ENCODE results near the gene CSF3R.
"Not testable (repeated sequence)": the region's sequence is repeated elsewhere in the genome, so short reads cannot be mapped to it uniquely, and the experiment has no call there.

CSF3R gene

DNA sequence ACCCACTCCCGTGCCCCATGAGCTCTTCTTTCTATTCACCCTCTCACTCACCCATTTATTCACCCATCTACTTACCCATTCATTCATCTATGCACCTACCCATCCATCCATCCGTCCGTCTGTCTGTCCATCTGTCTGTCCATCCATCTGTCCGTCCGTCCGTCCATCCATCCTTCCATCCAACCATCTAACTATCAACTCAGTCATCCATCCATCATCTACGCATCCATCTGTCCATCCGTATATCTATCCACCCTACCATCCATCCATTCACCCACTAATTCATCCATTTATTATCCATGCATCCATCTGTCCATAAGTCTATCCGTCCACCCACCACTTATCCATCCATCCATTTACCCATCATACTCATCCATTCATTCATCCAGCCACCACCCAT is 10.8 kb upstream of the CSF3R start:
- H3K4me3 ChIP-seq (ENCODE audit: control insufficient read depth, low read depth, low read length): no peak overlapping the region
- DNase-seq (ENCODE audit: low read depth): no peak
- TF ChIP-seq, protein P1, sequence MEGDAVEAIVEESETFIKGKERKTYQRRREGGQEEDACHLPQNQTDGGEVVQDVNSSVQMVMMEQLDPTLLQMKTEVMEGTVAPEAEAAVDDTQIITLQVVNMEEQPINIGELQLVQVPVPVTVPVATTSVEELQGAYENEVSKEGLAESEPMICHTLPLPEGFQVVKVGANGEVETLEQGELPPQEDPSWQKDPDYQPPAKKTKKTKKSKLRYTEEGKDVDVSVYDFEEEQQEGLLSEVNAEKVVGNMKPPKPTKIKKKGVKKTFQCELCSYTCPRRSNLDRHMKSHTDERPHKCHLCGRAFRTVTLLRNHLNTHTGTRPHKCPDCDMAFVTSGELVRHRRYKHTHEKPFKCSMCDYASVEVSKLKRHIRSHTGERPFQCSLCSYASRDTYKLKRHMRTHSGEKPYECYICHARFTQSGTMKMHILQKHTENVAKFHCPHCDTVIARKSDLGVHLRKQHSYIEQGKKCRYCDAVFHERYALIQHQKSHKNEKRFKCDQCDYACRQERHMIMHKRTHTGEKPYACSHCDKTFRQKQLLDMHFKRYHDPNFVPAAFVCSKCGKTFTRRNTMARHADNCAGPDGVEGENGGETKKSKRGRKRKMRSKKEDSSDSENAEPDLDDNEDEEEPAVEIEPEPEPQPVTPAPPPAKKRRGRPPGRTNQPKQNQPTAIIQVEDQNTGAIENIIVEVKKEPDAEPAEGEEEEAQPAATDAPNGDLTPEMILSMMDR (IDR thresholded peaks at IDR 0.05; ENCODE audit: control insufficient read depth, insufficient read depth, low read depth, low read length, missing control alignments): no peak

DNA sequence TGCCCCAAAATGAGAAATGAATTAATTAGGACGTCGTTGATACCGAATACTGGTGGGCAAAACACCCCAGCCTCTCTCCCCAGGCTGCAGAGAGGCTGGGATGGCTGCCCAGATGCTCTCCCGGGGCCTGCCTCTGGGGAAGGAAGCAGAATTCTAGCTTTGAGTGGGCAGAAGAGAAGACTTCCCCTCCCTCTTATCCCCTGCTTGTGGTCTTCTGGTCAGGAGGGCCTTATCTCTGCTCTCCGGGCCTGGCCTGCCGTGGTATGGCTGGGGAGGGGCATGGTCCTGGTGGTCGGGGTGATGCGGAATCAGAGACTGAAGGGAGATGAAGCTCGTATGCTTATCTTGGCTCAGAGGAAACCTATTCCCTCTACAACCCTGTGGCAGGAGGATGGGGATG is 9.8 kb upstream of the CSF3R start:
- TF ChIP-seq, protein P1 (IDR thresholded peaks at IDR 0.05; ENCODE audit: control insufficient read depth, insufficient read depth, low read depth, low read length, missing control alignments): no peak

DNA sequence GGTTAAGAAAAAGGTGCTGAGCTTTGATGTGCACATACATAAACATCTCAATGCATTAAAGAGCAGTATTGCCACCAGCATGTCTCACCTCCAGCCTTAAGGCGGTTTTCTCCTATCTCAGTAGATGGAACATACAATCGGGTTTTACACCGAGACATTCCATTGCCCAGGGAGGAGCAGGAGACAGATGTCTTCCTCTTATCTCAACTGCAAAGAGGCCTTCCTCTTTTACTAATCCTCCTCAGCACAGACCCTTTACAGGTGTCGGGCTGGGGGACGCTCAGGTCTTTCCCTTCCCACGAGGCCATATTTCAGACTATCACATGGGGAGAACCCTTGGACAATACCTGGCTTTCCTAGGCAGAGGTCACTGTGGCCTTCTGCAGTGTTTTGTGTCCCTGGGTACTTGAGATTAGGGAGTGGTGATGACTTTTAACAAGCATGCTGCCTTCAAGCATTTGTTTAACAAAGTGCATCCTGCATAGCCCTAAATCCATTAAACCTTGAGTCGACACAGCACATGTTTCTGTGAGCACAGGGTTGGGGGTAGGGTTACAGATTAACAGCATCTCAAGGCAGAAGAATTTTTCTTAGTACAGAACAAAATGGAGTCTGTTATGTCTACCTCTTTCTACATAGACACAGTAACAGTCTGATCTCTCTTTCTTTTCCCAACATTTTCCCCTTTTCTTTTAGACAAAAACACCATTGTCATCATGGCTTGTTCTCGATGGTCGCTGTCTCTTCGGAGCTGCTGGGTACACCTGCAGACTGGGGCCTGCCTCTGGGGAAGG is 6.7 kb upstream of the CSF3R start:
- not testable (repeated sequence) for H3K4me3 ChIP-seq (ENCODE audit: control insufficient read depth, low read depth, low read length)

More for the DNA sequence above, 9.8 kb upstream of the CSF3R start:
- DNase-seq (ENCODE audit: low read depth): no peak
- no peak overlapping the region for H3K4me3 ChIP-seq (ENCODE audit: control insufficient read depth, low read depth, low read length)

DNA sequence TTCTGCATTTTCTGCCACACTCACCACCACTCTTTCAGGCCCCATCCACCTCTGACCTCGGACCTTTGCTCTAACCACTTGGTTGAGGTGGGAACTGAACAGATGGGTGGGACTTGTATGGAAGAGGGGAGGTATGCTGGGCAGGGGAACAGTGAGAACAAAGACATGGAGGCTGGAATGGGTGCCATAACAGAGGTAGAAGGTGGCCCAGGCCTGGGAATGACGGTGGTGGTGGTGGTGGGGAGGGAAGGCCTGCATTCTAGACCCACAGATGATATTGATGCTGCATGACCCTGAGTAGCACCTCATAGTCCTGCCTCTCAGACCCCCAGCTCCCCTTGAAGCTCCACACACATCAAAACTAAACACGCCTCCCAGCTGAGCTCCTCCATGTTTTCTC is 5.2 kb upstream of the CSF3R start:
- H3K4me3 ChIP-seq (ENCODE audit: control insufficient read depth, low read depth, low read length): no peak overlapping the region
- TF ChIP-seq, protein P1 (IDR thresholded peaks at IDR 0.05; ENCODE audit: control insufficient read depth, insufficient read depth, low read depth, low read length, missing control alignments): no peak
- no peak for DNase-seq (ENCODE audit: low read depth)

More for the DNA sequence above, 6.7 kb upstream of the CSF3R start:
- DNase-seq (ENCODE audit: low read depth): not testable (repeated sequence)

DNA sequence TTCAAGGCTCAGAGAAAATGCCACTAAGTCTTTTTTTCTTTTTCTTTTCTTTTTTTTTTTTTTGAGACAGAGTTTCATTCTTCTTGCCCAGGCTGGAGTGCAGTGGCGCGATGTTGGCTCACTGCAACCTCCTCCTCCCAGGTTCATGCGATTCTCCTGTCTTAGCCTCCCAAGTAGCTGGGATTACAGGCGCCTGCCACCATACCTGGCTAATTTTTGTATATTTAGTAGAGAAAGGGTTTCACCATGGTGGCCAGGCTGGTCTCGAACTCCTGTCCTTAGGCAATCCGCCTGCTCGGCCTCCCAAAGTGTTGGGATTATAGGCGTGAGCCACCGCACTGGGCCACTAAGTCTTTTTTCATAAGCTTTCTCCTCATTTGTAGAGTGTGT is 4.6 kb upstream of the CSF3R start:
- not testable (repeated sequence) for DNase-seq (ENCODE audit: low read depth)

DNA sequence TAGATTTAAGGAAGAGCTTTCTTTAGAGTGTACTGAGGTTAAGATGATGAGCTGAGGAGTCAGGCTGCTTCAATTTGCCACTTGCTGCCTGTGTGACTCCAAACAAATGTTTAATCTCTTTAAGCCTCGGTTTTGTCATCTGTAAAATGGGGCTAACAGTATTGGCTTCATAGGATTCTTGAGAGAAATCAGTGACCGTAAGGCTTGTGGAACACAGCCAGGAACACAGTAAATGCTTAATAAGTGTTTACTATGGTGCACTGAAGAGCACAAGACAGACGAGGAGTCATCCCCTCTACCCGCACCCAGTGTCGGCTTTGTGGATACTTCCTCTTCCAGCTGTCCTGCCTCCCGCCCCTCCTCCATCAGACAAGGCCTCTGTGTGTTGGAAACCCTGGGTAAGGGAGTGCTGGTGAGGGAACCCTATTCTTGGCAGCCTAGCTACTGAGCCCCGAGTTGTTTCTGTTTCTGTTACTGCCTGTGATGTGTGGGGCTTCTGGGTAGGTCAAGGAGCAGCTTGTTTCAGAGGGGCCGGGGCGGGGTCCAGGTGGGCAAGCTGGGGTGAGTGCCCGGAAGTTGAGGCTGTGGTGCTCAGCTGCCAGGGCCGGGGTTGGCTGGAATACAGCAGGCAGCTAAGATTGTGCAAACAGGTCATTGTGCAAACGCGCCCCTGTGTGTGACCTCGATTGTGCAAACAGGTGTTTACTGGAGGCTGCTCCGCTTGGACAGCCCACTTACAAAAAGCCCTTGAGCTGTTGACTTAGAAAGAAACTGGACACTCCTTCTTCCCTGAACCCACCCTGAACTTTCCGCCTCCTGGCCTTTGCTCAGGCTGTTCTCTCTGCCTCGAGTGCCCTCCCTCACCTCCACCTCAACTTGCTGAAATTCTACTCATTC is 4.0 kb upstream of the CSF3R start:
- TF ChIP-seq, protein P1 (IDR thresholded peaks at IDR 0.05; ENCODE audit: control insufficient read depth, insufficient read depth, low read depth, low read length, missing control alignments): no peak
- no peak overlapping the region for H3K4me3 ChIP-seq (ENCODE audit: control insufficient read depth, low read depth, low read length)

More for the DNA sequence above, 4.6 kb upstream of the CSF3R start:
- not testable (repeated sequence) for H3K4me3 ChIP-seq (ENCODE audit: control insufficient read depth, low read depth, low read length)

DNA sequence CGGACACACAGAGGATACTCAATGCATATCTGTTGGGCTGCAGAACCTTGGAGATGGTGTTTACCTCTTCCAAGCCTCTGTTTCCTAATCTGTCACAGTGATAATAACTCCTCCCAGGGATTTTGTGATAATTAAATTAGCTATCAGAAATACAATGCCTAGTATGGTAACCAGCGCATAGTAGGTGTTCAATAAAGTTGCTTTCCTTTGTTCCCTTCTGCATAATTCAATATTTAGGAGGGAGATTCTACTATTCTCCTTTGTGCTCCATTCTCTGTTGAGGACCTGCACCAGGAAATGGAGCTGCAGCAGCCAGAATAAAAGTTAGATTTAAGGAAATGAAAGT is 3.4 kb upstream of the CSF3R start:
- H3K4me3 ChIP-seq (ENCODE audit: control insufficient read depth, low read depth, low read length): no peak overlapping the region
- TF ChIP-seq, protein P1 (IDR thresholded peaks at IDR 0.05; ENCODE audit: control insufficient read depth, insufficient read depth, low read depth, low read length, missing control alignments): no peak
- DNase-seq (ENCODE audit: low read depth): no peak

More for the DNA sequence above, 4.0 kb upstream of the CSF3R start:
- no peak for DNase-seq (ENCODE audit: low read depth)
